Effector memory CD8-positive, alpha-beta T cell (primary cell): ENCODE results near the gene KLF3.

ENCODE experiments used
- ATAC-seq: fragments of 150-1000 bp; cut with Tn5 transposase; replicated peaks from 2 replicates; pipeline ENCODE4 v1.10.0; 2021; ENCODE audit warnings: mild to moderate bottlenecking, moderate library complexity
- DNase-seq, 3 experiments: peaks; one replicate each; pipeline ENCODE4 v3.0.0; 2021
- H3K27ac Mint-ChIP-seq, 2 donors: one replicate each; pipeline ENCODE4 v1.8.0; 2022; ENCODE audit warnings: mild to moderate bottlenecking in 2 of 2, mixed read lengths in 2 of 2, moderate library complexity in 2 of 2
- H3K27me3 Mint-ChIP-seq, 2 donors: one replicate each; pipeline ENCODE4 v1.8.0; 2022; ENCODE audit warnings: mixed read lengths in 2 of 2
- H3K36me3 Mint-ChIP-seq: one replicate; pipeline ENCODE4 v1.8.0; 2022; ENCODE audit warnings: mild to moderate bottlenecking, moderate library complexity, mixed read lengths; ENCODE audit not compliant: insufficient read depth
- H3K4me1 Mint-ChIP-seq, 2 donors: one replicate each; pipeline ENCODE4 v1.8.0; 2022; ENCODE audit warnings: low read depth in 2 of 2, mixed read lengths in 2 of 2
- H3K4me3 Mint-ChIP-seq, 2 donors: one replicate each; pipeline ENCODE4 v1.8.0; 2022; ENCODE audit warnings: mild to moderate bottlenecking in 2 of 2, mixed read lengths in 2 of 2, moderate library complexity in 2 of 2
- H3K9me3 Mint-ChIP-seq, 2 donors: one replicate each; pipeline ENCODE4 v1.8.0; 2022; ENCODE audit warnings: mixed read lengths in 2 of 2

KLF3 gene

DNA sequence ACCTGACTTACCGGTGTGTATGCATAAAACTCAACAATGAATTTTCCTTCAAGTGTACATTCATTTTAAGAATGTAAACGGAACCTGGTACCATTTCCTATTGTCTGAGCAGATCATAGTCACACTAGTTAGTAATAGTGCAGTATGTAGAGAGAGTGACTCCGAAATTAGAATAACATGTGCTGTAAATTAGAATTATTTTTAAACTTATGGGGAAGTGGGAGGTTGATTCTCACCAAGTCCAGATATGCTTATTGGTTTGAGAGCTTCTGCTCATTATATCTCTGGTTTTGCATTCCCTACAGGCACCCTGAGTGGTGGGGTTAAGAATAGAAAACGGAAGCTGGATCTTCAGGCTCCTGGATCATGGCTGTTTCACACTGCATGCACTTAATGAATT, 39.6 kb downstream of the KLF3 start:
- no peak overlapping the region for H3K4me3 Mint-ChIP-seq
- peaks cover 2 to 16% of the 10 kb centered on the region in 2 donors for H3K4me1 Mint-ChIP-seq
- H3K36me3 Mint-ChIP-seq = peaks cover 8% of the 10 kb centered on the region
- no peak for ATAC-seq
- no peaks in the 10 kb centered on the region for H3K9me3 Mint-ChIP-seq
- no peak for DNase-seq
- H3K27ac Mint-ChIP-seq = no peak overlapping the region
- no peaks in the 10 kb centered on the region for H3K27me3 Mint-ChIP-seq

- no peak for DNase-seq
- Mint-ChIP-seq H3K27ac (no peak overlapping the region), H3K36me3 (no peaks in the 10 kb centered on the region), H3K27me3 (no peaks in the 10 kb centered on the region), H3K4me3 (no peak overlapping the region), H3K4me1 (peaks cover 5 to 16% of the 10 kb centered on the region in 2 donors), H3K9me3 (no peaks in the 10 kb centered on the region)
- ATAC-seq = no peak
These were observed 40.7 kb downstream of the KLF3 start for GRCh38 chr4:38704622-38705154.

DNA sequence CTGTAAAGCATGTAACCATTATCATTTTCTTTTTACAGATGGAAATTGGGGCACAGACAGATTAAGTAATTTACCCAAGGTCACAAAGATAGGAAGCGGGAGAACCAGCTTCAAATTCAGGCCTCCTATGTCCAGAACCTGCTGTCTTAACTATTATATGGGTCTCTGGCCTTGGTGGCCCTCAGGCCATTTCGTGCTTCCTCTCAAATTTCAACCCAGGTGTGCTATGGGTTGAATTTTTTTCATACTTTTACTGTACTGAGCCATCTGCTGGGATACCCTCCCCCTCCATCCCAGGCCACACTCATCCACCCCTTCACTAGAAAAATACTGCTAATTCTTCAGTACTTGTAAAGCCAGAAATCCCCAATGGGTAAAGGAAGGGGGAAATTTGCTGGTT, 42.3 kb downstream of the KLF3 start:
- H3K4me3 Mint-ChIP-seq = no peak overlapping the region
- no peaks in the 10 kb centered on the region for H3K36me3 Mint-ChIP-seq
- DNase-seq = no peak
- H3K9me3 Mint-ChIP-seq = no peaks in the 10 kb centered on the region
- no peak for ATAC-seq
- H3K27me3 Mint-ChIP-seq = no peaks in the 10 kb centered on the region
- H3K4me1 Mint-ChIP-seq = peaks cover 5 to 20% of the 10 kb centered on the region in 2 donors
- H3K27ac Mint-ChIP-seq = peak overlapping the region in 1 of 2 donors; percentile 45

DNA sequence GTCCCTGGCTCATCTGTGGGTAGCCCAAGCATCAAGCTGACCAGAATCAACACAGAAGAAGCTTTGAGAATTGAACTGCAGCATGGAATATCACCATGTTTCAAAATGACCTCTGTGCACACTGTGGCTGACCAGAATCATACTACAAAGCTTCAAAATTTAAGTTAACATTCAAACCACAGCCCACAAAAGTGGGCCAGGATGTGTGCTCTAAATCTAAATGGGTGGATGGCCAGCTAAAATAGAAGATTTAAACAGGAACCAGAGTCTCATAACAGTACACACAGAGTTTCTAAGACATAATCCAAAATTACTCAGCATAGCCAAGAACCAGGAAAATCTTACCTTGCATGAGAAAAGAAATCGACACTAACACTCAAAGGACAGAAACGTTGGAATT, 46.1 kb downstream of the KLF3 start:
- no peak for ATAC-seq
- H3K36me3 Mint-ChIP-seq = no peaks in the 10 kb centered on the region
- no peak overlapping the region for H3K27ac Mint-ChIP-seq
- DNase-seq = no peak
- no peak overlapping the region for H3K4me3 Mint-ChIP-seq
- H3K9me3 Mint-ChIP-seq = peaks cover 4 to 8% of the 10 kb centered on the region in 2 donors
- no peaks in the 10 kb centered on the region for H3K27me3 Mint-ChIP-seq
- H3K4me1 Mint-ChIP-seq = peaks cover 5 to 18% of the 10 kb centered on the region in 2 donors

DNA sequence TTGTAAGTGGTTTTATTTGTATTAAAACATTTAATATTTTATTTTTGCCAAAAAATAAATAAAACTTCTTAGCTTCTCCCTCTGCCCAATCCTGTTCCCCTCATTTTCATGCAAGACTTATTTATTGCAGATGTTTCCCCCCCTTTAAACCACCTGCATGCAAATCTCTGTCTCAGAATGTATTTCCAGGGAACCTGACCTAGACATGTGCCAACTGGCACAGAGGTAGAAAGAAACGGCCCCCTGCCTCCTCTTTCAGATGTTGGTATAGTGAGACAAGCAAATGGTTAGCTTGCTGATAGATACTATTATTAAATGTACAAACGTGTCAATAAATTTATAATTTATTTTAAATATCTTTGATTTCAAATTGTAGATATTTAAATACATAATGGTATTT, 47.1 kb downstream of the KLF3 start:
- Mint-ChIP-seq H3K27ac (no peak overlapping the region), H3K36me3 (no peaks in the 10 kb centered on the region), H3K27me3 (no peaks in the 10 kb centered on the region), H3K4me3 (no peak overlapping the region), H3K9me3 (peaks cover 4 to 8% of the 10 kb centered on the region in 2 donors), H3K4me1 (peaks cover 5 to 15% of the 10 kb centered on the region in 2 donors)
- DNase-seq (no peak), ATAC-seq (no peak)

DNA sequence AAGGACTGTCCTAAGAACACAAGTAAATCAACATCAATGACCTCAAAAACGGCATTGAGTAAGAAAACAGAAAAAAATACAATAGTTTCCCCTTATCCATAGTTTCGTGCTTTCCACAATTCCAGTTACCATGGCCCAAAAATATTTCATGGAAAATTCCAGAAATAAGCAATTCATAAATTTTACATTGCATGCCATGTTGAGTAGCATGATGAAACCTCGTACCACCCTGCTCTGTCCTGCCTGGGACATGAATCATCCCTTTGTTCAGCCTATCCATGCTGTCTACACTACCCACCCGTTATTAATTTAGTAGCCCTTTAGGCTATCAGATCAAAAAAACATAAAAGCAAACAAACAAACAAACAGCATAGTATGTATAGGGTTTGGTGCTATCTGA, 51.1 kb downstream of the KLF3 start:
- Mint-ChIP-seq H3K4me1 (peaks cover 0 to 3% of the 10 kb centered on the region in 2 donors), H3K9me3 (peaks cover 4 to 8% of the 10 kb centered on the region in 2 donors), H3K36me3 (peaks cover 3% of the 10 kb centered on the region), H3K4me3 (no peak overlapping the region), H3K27me3 (no peaks in the 10 kb centered on the region), H3K27ac (no peak overlapping the region)
- ATAC-seq (no peak), DNase-seq (no peak)

GRCh38 chr4:38716256-38716655, 52.3 kb downstream of the KLF3 start:
- Mint-ChIP-seq H3K4me3 (no peak overlapping the region), H3K36me3 (peaks cover 3% of the 10 kb centered on the region), H3K4me1 (no peaks in the 10 kb centered on the region), H3K27me3 (no peaks in the 10 kb centered on the region), H3K27ac (no peak overlapping the region), H3K9me3 (peaks cover 4 to 8% of the 10 kb centered on the region in 2 donors)
- no peak for DNase-seq
- no peak for ATAC-seq

DNA sequence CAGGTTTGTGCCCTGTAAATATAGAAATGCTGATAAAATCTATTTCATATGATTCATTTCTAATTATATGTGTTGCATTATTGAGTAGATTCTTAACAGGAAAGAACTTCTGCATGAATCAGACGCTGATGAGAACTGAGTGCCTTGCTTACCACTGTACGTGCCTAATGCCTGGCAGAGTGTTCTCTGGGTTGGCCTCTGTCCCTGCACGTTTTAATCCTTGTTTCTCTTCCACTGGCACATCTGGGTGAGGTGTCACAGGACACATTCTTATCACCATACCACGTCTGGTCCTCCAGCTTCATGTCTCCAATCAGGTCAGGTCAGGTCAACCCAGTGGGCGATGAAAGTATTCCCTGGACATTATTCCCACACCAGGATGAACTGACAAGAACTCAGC, 53.6 kb downstream of the KLF3 start:
- Mint-ChIP-seq H3K4me1 (no peaks in the 10 kb centered on the region), H3K36me3 (peaks cover 3% of the 10 kb centered on the region), H3K4me3 (no peak overlapping the region), H3K27me3 (no peaks in the 10 kb centered on the region), H3K9me3 (peaks cover 0 to 2% of the 10 kb centered on the region in 2 donors), H3K27ac (no peak overlapping the region)
- ATAC-seq (no peak), DNase-seq (no peak)

DNA sequence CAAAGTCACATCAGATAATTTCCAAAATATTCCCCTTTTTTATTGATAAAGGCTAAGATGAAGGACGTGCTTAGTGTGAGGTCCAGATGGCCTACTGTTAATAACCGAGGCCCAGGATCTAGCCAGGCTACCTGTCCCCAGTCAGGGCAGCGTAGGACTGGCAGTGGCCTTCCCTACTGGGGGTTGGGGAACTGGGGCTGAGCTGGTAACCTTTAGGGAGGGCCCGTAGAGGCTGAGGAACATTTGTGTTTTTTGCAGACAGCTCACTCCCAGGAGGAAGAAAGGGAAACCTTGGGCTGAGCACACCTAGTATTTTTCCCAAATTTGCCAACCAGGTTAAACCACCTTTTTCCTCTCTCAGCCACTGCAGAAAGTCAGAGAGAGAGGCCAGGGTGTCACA, 59.1 kb downstream of the KLF3 start:
- Mint-ChIP-seq H3K4me3 (no peak overlapping the region), H3K27me3 (no peaks in the 10 kb centered on the region), H3K4me1 (peaks cover 5 to 7% of the 10 kb centered on the region in 2 donors), H3K27ac (no peak overlapping the region), H3K36me3 (peaks cover under 1% of the 10 kb centered on the region), H3K9me3 (no peaks in the 10 kb centered on the region)
- ATAC-seq = no peak
- no peak for DNase-seq

DNA sequence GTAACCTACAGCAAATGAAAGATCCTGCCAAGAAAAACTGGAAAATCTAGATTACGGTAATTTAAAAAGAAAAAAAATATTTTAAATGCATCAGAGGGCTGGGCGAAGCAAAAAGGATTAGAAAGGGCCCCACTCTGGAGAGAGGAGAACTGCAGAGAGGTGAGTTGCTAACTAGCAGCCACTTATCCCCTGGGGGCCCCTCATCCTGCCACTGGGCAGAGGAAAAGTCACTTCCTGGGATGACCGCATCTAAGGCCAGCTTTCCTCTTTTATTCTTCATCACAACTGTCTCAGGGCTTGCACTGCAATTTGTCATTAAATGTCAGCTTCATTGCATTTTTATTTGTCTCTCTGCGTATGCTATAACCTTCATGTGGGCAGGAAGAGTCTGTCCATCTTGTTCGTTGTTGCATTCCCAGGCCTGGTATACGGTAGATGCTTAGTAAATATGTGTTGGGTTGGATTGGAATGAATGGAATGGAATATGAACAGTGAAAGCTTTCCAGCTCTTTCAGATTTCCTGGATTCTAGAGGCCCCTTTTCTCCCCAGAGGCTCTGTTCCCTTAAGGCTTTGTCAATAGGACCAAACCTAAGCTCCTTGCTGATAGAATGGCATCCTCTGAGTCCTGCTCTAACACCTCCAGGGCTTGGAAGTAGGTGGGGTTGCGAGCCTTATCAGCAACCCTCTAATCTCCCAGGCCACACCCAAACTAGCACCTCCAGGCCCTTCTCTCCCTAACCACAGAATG, 59.9 kb downstream of the KLF3 start:
- H3K36me3 Mint-ChIP-seq = no peaks in the 10 kb centered on the region
- ATAC-seq (no peak), DNase-seq (no peak)
- peaks cover 9 to 10% of the 10 kb centered on the region in 2 donors for H3K4me1 Mint-ChIP-seq
- no peaks in the 10 kb centered on the region for H3K9me3 Mint-ChIP-seq
- H3K27ac Mint-ChIP-seq = peak overlapping the region; percentile 13 to 29
- H3K27me3 Mint-ChIP-seq = no peaks in the 10 kb centered on the region
- no peak overlapping the region for H3K4me3 Mint-ChIP-seq

- no peak overlapping the region for H3K4me3 Mint-ChIP-seq
- peak overlapping the region; percentile 13 to 29 for H3K27ac Mint-ChIP-seq
- DNase-seq = no peak
- no peaks in the 10 kb centered on the region for H3K9me3 Mint-ChIP-seq
- H3K4me1 Mint-ChIP-seq = peaks cover 10 to 12% of the 10 kb centered on the region in 2 donors
- no peaks in the 10 kb centered on the region for H3K27me3 Mint-ChIP-seq
- no peaks in the 10 kb centered on the region for H3K36me3 Mint-ChIP-seq
- ATAC-seq = no peak
These were observed 60.4 kb downstream of the KLF3 start for GRCh38 chr4:38724475-38724808.

- no peak for ATAC-seq
These were observed 64.7 kb downstream of the KLF3 start for GRCh38 chr4:38728631-38729141.

DNA sequence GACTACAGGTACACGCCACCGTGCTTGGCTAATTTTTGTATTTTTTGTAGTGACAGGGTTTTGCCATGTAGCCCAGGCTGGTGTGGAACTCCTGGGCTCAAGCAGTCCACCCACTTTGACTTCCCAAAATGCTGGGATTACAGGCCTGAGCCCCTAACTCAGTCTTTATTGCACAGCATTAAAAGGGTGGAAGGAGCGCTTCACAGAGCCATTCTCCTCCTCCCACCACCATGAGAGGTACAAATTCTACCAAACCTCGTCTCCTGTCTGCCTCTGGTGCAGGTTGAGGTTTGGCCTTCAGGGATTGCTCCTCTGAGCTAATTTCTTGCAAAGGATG, 66.5 kb downstream of the KLF3 start:
- peaks cover 21% of the 10 kb centered on the region for H3K36me3 Mint-ChIP-seq
- ATAC-seq (no peak), DNase-seq (no peak)
- H3K4me1 Mint-ChIP-seq = peaks cover 14 to 19% of the 10 kb centered on the region in 2 donors
- no peaks in the 10 kb centered on the region for H3K27me3 Mint-ChIP-seq
- peaks cover 9 to 16% of the 10 kb centered on the region in 2 donors for H3K9me3 Mint-ChIP-seq
- no peak overlapping the region for H3K27ac Mint-ChIP-seq
- no peak overlapping the region for H3K4me3 Mint-ChIP-seq

More at GRCh38 chr4:38728631-38729141, 64.7 kb downstream of the KLF3 start:
- Mint-ChIP-seq H3K27me3 (no peaks in the 10 kb centered on the region), H3K4me1 (peaks cover 21 to 22% of the 10 kb centered on the region in 2 donors), H3K36me3 (peaks cover 12% of the 10 kb centered on the region), H3K4me3 (no peak overlapping the region), H3K9me3 (peaks cover 5 to 9% of the 10 kb centered on the region in 2 donors), H3K27ac (no peak overlapping the region)
- DNase-seq = no peak
